ENCODE data around the gene PTPN23.

The PTPN23 gene

GRCh38 chr3:47392933-47393332 is 12.1 kb downstream of the PTPN23 start:
- TF ChIP-seq CTCF (IDR thresholded peaks at IDR 0.05; ENCODE audit: extremely low read depth, insufficient read depth, missing control alignments): no peak
- DNase-seq (ENCODE audit: low spot score): no peak
- in situ Hi-C loops (cut with MboI; ENCODE audit: low pct_unique_long_range_greater_than_20kb, low sequenced_read_pairs, unreplicated experiment): no loop called here

- DNase-seq (ENCODE audit: low spot score): no peak
- in situ Hi-C loops (cut with MboI; ENCODE audit: low pct_unique_long_range_greater_than_20kb, low sequenced_read_pairs, unreplicated experiment): no loop called here
- no peak for TF ChIP-seq CTCF (IDR thresholded peaks at IDR 0.05; ENCODE audit: extremely low read depth, insufficient read depth, missing control alignments)
Observed at GRCh38 chr3:47394140-47394870, 13.5 kb downstream of the PTPN23 start.

GRCh38 chr3:47394881-47395280 is 14.1 kb downstream of the PTPN23 start:
- DNase-seq (ENCODE audit: low spot score): no peak
- no peak for TF ChIP-seq CTCF (IDR thresholded peaks at IDR 0.05; ENCODE audit: extremely low read depth, insufficient read depth, missing control alignments)
- in situ Hi-C loops (cut with MboI; ENCODE audit: low pct_unique_long_range_greater_than_20kb, low sequenced_read_pairs, unreplicated experiment): no loop called here

- in situ Hi-C loops (cut with MboI; ENCODE audit: low pct_unique_long_range_greater_than_20kb, low sequenced_read_pairs, unreplicated experiment): no loop called here
- DNase-seq (ENCODE audit: low spot score): no peak
- TF ChIP-seq CTCF (IDR thresholded peaks at IDR 0.05; ENCODE audit: extremely low read depth, insufficient read depth, missing control alignments): no peak
Observed at GRCh38 chr3:47398228-47398627, 17.4 kb downstream of the PTPN23 start.

- in situ Hi-C loops (cut with MboI; ENCODE audit: low pct_unique_long_range_greater_than_20kb, low sequenced_read_pairs, unreplicated experiment): no loop called here
- no peak for TF ChIP-seq CTCF (IDR thresholded peaks at IDR 0.05; ENCODE audit: extremely low read depth, insufficient read depth, missing control alignments)
- no peak for DNase-seq (ENCODE audit: low spot score)
Observed at GRCh38 chr3:47399016-47399415, 18.2 kb downstream of the PTPN23 start.

GRCh38 chr3:47399531-47400270 is 18.9 kb downstream of the PTPN23 start:
- in situ Hi-C loops (cut with MboI; ENCODE audit: low pct_unique_long_range_greater_than_20kb, low sequenced_read_pairs, unreplicated experiment): loop anchor here (25.0 kb wide), 1 partner anchor 388 kb away; the partner anchor contains the start of gene SMARCC1
- DNase-seq (ENCODE audit: low spot score): no peak
- no peak for TF ChIP-seq CTCF (IDR thresholded peaks at IDR 0.05; ENCODE audit: extremely low read depth, insufficient read depth, missing control alignments)

Data from GM13977 (cell line).